DND-41 (cell line): ENCODE results near the gene UGT1A6.
"Not testable (repeated sequence)": the region's sequence is repeated elsewhere in the genome, so short reads cannot be mapped to it uniquely, and the experiment has no call there.

Source experiments
- ATAC-seq: fragments of 200-7000 bp; cut with Tn5 transposase; 3 replicates; pipeline ENCODE4 v1.9.1; 2021; ENCODE audit warnings: low read depth; ENCODE audit not compliant: insufficient read depth
- DNase-seq: peaks from one replicate; pipeline ENCODE4 v3.0.0-alpha.2; 2020
- H2AFZ ChIP-seq: 2 replicates; pipeline ENCODE4 v1.6.0; 2012; ENCODE audit warnings: low read depth, low read length
- H3K27ac ChIP-seq: 2 replicates; pipeline ENCODE4 v1.5.1; 2012; ENCODE audit warnings: low read length, inconsistent platforms
- H3K27me3 ChIP-seq: fragments of 200-600 bp; sonication (generic); 2 replicates; pipeline ENCODE4 v1.6.0; 2012; ENCODE audit warnings: low read length, mild to moderate bottlenecking, inconsistent platforms; ENCODE audit not compliant: insufficient read depth, poor library complexity
- H3K36me3 ChIP-seq: 2 replicates; pipeline ENCODE4 v1.5.1; 2012; ENCODE audit warnings: low read length, inconsistent platforms; ENCODE audit not compliant: insufficient read depth
- H3K4me1 ChIP-seq: 2 replicates; pipeline ENCODE4 v1.5.1; 2012; ENCODE audit warnings: mild to moderate bottlenecking, low read length; ENCODE audit not compliant: insufficient read depth
- H3K4me2 ChIP-seq: 2 replicates; pipeline ENCODE4 v1.6.0; 2012; ENCODE audit warnings: mild to moderate bottlenecking, moderate library complexity, low read length, inconsistent platforms; ENCODE audit not compliant: insufficient read depth
- H3K4me3 ChIP-seq, 2 experiments: fragments of 200-600 bp in 1 of 2; shearing (Covaris generic) in 1 of 2; 2 replicates each; pipeline ENCODE4 v1.5.1; 2012 to 2016; ENCODE audit warnings: inconsistent platforms in 2 of 2, low read length in 2 of 2, mild to moderate bottlenecking in 2 of 2, low read depth in 1 of 2, moderate library complexity in 1 of 2
- H3K79me2 ChIP-seq: 2 replicates; pipeline ENCODE4 v1.6.0; 2012; ENCODE audit warnings: low read length, inconsistent platforms; ENCODE audit not compliant: insufficient read depth
- H3K9ac ChIP-seq: 2 replicates; pipeline ENCODE4 v1.6.0; 2012; ENCODE audit warnings: low read depth, mild to moderate bottlenecking, inconsistent platforms, low read length, moderate library complexity
- H3K9me3 ChIP-seq: 2 replicates; pipeline ENCODE4 v1.5.1; 2012; ENCODE audit warnings: low read length, moderate library complexity, mild to moderate bottlenecking, inconsistent platforms; ENCODE audit not compliant: insufficient read depth, severe bottlenecking
- H4K20me1 ChIP-seq: 2 replicates; pipeline ENCODE4 v1.6.0; 2012; ENCODE audit warnings: low read length; ENCODE audit not compliant: insufficient read depth
- CTCF ChIP-seq: IDR thresholded peaks from 2 replicates; pipeline ENCODE4 v1.5.1; 2012; ENCODE audit warnings: borderline replicate concordance, low read length, moderate library complexity, mild to moderate bottlenecking; ENCODE audit not compliant: poor library complexity, severe bottlenecking; ENCODE audit errors: extremely low read depth
- EZH2 ChIP-seq: IDR thresholded peaks from 3 replicates; pipeline ENCODE4 v1.6.1; 2012; ENCODE audit warnings: borderline replicate concordance, low read depth, mild to moderate bottlenecking, moderate library complexity, low read length, inconsistent platforms; ENCODE audit not compliant: severe bottlenecking

The UGT1A6 gene

GRCh38 chr2:233728723-233729301 is 36.1 kb downstream of the UGT1A6 start, which contains the start of gene UGT1A3:
Gene UGT1A3 (plus strand): TSS chr2:233729042. CDS start chr2:233729127, 85 bp downstream.
- no peaks in the 10 kb centered on the region for H3K36me3 ChIP-seq
- DNase-seq = no peak
- H3K4me2 ChIP-seq = no peak within 1 kb of the TSS
- no peaks in the 10 kb centered on the region for H4K20me1 ChIP-seq
- no peaks in the 10 kb centered on the region for H3K27me3 ChIP-seq
- H3K4me3 ChIP-seq = no peak within 1 kb of the TSS
- TF ChIP-seq CTCF = no peak
- no peak for TF ChIP-seq EZH2
- H3K4me1 ChIP-seq = no peaks in the 10 kb centered on the region
- H3K79me2 ChIP-seq = no peaks in the 10 kb centered on the region
- H3K9ac ChIP-seq = no peak within 1 kb of the TSS
- H3K9me3 ChIP-seq = no peaks in the 10 kb centered on the region
- H2AFZ ChIP-seq = no peak within 1 kb of the TSS
- ATAC-seq = no peak
- no peak within 1 kb of the TSS for H3K27ac ChIP-seq

- H3K36me3 ChIP-seq, H3K79me2 ChIP-seq, ATAC-seq, H4K20me1 ChIP-seq, H3K4me2 ChIP-seq, H2AFZ ChIP-seq, DNase-seq, H3K9ac ChIP-seq, H3K9me3 ChIP-seq, H3K4me1 ChIP-seq, H3K4me3 ChIP-seq, H3K27me3 ChIP-seq, H3K27ac ChIP-seq: not testable (repeated sequence)
These were observed 44.4 kb downstream of the UGT1A6 start for GRCh38 chr2:233736868-233737653.

- Histone ChIP-seq H3K9ac (no peak overlapping the region), H3K4me3 (no peak overlapping the region), H3K36me3 (no peaks in the 10 kb centered on the region), H3K27me3 (peaks cover 6% of the 10 kb centered on the region), H3K27ac (no peak overlapping the region), H2AFZ (no peak overlapping the region), H4K20me1 (no peaks in the 10 kb centered on the region), H3K4me1 (no peaks in the 10 kb centered on the region), H3K4me2 (no peak overlapping the region), H3K9me3 (no peaks in the 10 kb centered on the region), H3K79me2 (no peaks in the 10 kb centered on the region)
- DNase-seq (no peak), ATAC-seq (no peak)
- TF ChIP-seq CTCF (no peak), EZH2 (no peak)
These were observed 48.2 kb downstream of the UGT1A6 start for GRCh38 chr2:233740870-233741269.

- ATAC-seq (no peak), DNase-seq (no peak)
- H4K20me1 ChIP-seq = no peaks in the 10 kb centered on the region
- H3K9ac ChIP-seq = no peak overlapping the region
- no peak for TF ChIP-seq CTCF
- no peak for TF ChIP-seq EZH2
- no peaks in the 10 kb centered on the region for H3K79me2 ChIP-seq
- no peaks in the 10 kb centered on the region for H3K4me1 ChIP-seq
- H3K9me3 ChIP-seq = no peaks in the 10 kb centered on the region
- no peak overlapping the region for H2AFZ ChIP-seq
- no peaks in the 10 kb centered on the region for H3K36me3 ChIP-seq
- no peak overlapping the region for H3K27ac ChIP-seq
- no peak overlapping the region for H3K4me3 ChIP-seq
- no peak overlapping the region for H3K4me2 ChIP-seq
- H3K27me3 ChIP-seq = peaks cover 3% of the 10 kb centered on the region
These were observed 51.0 kb downstream of the UGT1A6 start for GRCh38 chr2:233743464-233744259.
